Right cardiac atrium (tissue), 5 donors: Measurements from ENCODE around the gene EIF3M. TPM values are rescaled to one million over a fixed set of nuclear protein-coding genes. Genes with fewer than 3 reads are reported as not detected.

Experiments used
- ATAC-seq, 2 donors: fragments of 200-7000 bp; cut with Tn5 transposase; one replicate each; pipeline versions ENCODE4 v1.8.0 to v1.9.1; 2020; ENCODE audit warnings: moderate library complexity in 2 of 2, mild to moderate bottlenecking in 1 of 2
- DNase-seq, 3 donors: peaks; one replicate each; pipeline ENCODE4 v3.0.0-alpha.2; 2020
- H3K27ac ChIP-seq: one replicate; pipeline ENCODE4 v1.5.1; 2013; ENCODE audit warnings: mild to moderate bottlenecking, low read length, control low read depth, moderate library complexity
- H3K27me3 ChIP-seq: one replicate; pipeline ENCODE4 v1.6.1; 2013; ENCODE audit not compliant: control insufficient read depth, insufficient read depth
- H3K4me1 ChIP-seq: one replicate; pipeline ENCODE4 v1.6.1; 2013; ENCODE audit warnings: low read length; ENCODE audit not compliant: control insufficient read depth, insufficient read depth
- H3K4me3 ChIP-seq: one replicate; pipeline ENCODE4 v1.5.1; 2013; ENCODE audit warnings: low read length, control low read depth
- H3K9me3 ChIP-seq: one replicate; pipeline ENCODE4 v1.6.1; 2013; ENCODE audit warnings: low read length; ENCODE audit not compliant: control insufficient read depth
- WGBS: extraction: QIAGEN DNeasy Blood & Tissue Kit; methylation state at CpG from one replicate; pipeline ENCODE4 v1.1.7; 2013; 5-methylcytosine and 5-hydroxymethylcytosine counted together
- intact Hi-C, 4 donors: fragments of 100-400 bp; cut with DNase I; formaldehyde crosslinking; loops; one replicate each; pipeline versions ENCODE4 v1.11.0 to v1.14.0; 2022 to 2023
- long read RNA-seq, 4 donors: library from polyadenylated mRNA; unstranded; transcript quantifications; one replicate each; pipeline ENCODE4 v2.0.0, GENCODE V29; 2020 to 2021
- polyA plus RNA-seq: library from polyadenylated mRNA; stranded (reverse); fragments of 200-250 nt; gene quantifications from one replicate; pipeline ENCODE4 v1.2.3, GENCODE V29; 2013
- total RNA-seq, 4 donors: library from RNA; stranded (reverse); fragmentation: NEBNext Ultra II Directional; extraction: Animal tissue kit (Norgen Biotek cat#: 25700); gene quantifications; one replicate each; pipeline ENCODE4 v1.2.1, GENCODE V29; 2021
- donor health status: healthy with polysubstance abuse.
- donor health status: DM: no; HTN: yes; CAD: no.
- donor health status: DM: no; HTN: no; CAD: no.
- donor health status: DM: no; HTN: yes; CAD: no; lungs with severe emphysema.
- donor health status: DM: yes; HTN: yes; CAD: no.

Gene EIF3M
- total RNA-seq (100 to 1,000 TPM; 150 to 166 (median 159) TPM), polyA plus RNA-seq (219 TPM)
- long read RNA-seq, donor 1, full-length matches to known transcripts = 143 of 154 reads
- long read RNA-seq, donor 1, partial matches to known transcripts = 2 of 154 reads
- long read RNA-seq, donor 1, other reads (novel, unspliced or antisense) = 9 of 154 reads
- long read RNA-seq, donor 2, full-length matches to known transcripts = 64 of 68 reads
- long read RNA-seq, donor 2, partial matches to known transcripts = 1 of 68 reads
- long read RNA-seq, donor 2, other reads (novel, unspliced or antisense) = 3 of 68 reads
- long read RNA-seq, donor 3, full-length matches to known transcripts = 295 of 316 reads
- long read RNA-seq, donor 3, partial matches to known transcripts = 3 of 316 reads
- long read RNA-seq, donor 3, other reads (novel, unspliced or antisense) = 18 of 316 reads
- long read RNA-seq, donor 4, full-length matches to known transcripts = 65 of 70 reads
- long read RNA-seq, donor 4, partial matches to known transcripts = 3 of 70 reads
- long read RNA-seq, donor 4, other reads (novel, unspliced or antisense) = 2 of 70 reads

DNA sequence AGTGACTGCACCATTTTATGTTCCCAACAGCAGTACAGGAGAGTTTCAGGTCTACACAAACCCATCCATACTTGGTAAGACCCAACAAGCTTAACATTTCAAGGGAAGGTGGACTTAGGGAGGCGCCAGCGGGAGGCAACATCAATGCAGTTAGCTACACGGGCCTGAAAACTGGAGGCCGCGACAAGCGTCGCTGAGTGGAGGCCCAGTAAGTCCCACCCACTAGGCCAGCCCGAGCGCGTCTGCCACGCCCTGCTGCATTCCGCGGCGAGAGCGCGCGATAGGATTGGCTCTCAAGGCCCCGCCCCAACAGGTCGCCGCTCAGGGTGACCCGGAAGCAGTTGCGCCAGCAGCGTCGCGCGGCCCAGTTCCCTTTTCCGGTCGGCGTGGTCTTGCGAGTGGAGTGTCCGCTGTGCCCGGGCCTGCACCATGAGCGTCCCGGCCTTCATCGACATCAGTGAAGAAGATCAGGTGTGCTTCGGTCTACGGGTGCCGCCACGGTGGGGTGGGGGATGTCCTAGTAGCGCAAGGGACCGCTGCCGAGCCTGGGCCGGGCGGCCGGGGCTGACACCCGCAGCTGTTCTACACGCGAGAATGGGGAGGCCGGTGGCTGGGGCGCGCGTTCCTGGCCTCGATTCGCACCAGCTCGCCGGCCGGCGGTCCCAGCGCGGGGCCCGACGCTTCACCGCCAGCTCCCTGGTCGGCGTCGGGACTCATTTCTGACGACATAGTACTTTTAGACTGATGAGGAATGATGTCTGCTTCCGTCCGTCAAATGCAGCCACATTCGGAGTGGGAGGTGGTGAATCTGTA is at the start of gene EIF3M:
TSS of gene EIF3M (plus strand) at position 373 of the 813 bp plus-strand sequence. CDS start at position 430, 57 bp downstream.
- no peaks in the 10 kb centered on the region for H3K27me3 ChIP-seq
- ATAC-seq = peak; percentile 100
- WGBS = under 1% methylated on average over 70 of the region's 70 CpGs
- peak; percentile 98 to 99 (median 99) for DNase-seq
- H3K4me3 ChIP-seq = peak within 1 kb of the TSS; percentile 63
- intact Hi-C loops = loop anchor here in 2 of 4 donors (5.0 to 10.0 kb wide), 2 partner anchors 146 to 149 kb away; partner anchors contain the start of gene WT1 (in 2 of the 2)
- H3K4me1 ChIP-seq = peaks cover 2% of the 10 kb centered on the region
- H3K27ac ChIP-seq = peak within 1 kb of the TSS; percentile 28
- no peaks in the 10 kb centered on the region for H3K9me3 ChIP-seq

DNA sequence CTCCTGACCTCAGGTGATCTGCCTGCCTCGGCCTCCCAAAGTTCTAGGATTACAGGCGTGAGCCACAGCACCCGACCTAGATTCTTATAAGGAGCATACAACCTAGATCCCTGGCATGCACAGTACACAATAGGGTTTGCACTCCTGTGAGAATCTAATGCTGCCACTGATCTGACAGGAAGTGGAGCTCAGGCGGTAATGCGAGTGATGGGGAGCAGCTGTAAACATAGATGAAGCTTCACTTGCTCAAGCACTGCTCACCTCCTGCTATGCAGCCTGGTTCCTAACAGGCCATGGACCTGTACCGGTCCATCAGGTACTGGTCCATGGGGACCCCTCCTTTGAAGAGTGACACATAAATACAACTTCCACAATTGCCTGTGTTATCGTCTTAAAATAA is 44.8 kb upstream of the EIF3M start:
- WGBS = 88% methylated on average over 7 of the region's 7 CpGs

DNA sequence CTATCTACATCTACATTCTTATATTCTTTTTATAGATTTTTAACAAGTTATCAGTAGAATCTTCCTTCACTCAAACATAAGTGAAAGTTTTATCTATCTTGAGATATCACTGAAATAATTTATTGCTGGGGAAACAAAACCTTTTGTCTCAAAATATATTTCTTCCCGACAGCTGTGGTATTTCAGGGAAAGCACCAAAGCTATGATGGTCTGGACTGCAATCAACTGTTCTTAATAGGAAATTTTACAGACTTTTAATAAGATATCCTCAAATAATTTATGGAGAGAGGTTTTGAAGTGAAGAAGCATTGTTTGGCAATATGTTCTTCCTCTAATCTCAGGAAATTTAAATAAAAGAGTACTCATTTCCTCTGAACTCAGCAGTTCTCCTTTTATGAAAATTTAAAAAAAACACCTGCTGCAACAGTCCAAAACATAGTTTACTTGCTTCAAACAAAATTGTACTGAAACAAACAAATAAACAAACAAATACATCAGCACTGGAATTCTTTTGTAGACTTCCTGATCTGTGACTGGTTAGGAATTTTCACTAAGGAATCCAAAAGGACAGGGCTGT is 33.9 kb upstream of the EIF3M start:
- no peaks in the 10 kb centered on the region for H3K4me1 ChIP-seq
- no peaks in the 10 kb centered on the region for H3K27me3 ChIP-seq
- no peaks in the 10 kb centered on the region for H3K9me3 ChIP-seq
- intact Hi-C loops = no loop called here
- ATAC-seq = no peak
- no peak overlapping the region for H3K27ac ChIP-seq
- no peak for DNase-seq
- no peak overlapping the region for H3K4me3 ChIP-seq
- WGBS = 34% methylated on average over 1 of the region's 1 CpG

More for the DNA sequence above, 44.8 kb upstream of the EIF3M start:
- intact Hi-C loops = no loop called here
- Histone ChIP-seq H3K4me3 (no peak overlapping the region), H3K27me3 (no peaks in the 10 kb centered on the region), H3K27ac (no peak overlapping the region), H3K9me3 (no peaks in the 10 kb centered on the region), H3K4me1 (no peaks in the 10 kb centered on the region)
- ATAC-seq (no peak), DNase-seq (no peak)

DNA sequence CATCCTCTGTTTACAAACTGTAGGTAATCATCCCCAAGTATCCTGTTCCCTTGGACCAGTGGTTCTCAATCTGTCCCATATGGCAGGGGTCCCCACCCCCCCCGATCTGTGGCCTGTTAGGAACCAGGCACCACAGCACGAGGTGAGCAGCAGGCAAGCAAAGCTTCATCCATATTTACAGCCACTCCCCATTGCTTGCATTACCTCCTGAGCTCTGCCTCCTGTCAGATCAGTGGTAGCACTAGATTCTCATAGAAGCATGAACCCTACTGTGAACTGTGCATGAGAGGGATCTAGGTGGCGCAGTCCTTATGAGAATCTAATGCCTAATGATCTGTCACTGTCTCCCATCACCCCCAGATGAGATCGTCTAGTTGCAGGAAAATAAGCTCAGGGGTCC is 33.4 kb upstream of the EIF3M start:
- no peak overlapping the region for H3K4me3 ChIP-seq
- H3K9me3 ChIP-seq = no peaks in the 10 kb centered on the region
- no peaks in the 10 kb centered on the region for H3K27me3 ChIP-seq
- intact Hi-C loops = no loop called here
- no peaks in the 10 kb centered on the region for H3K4me1 ChIP-seq
- 88% methylated on average over 4 of the region's 4 CpGs for WGBS
- DNase-seq (no peak), ATAC-seq (no peak)
- no peak overlapping the region for H3K27ac ChIP-seq

DNA sequence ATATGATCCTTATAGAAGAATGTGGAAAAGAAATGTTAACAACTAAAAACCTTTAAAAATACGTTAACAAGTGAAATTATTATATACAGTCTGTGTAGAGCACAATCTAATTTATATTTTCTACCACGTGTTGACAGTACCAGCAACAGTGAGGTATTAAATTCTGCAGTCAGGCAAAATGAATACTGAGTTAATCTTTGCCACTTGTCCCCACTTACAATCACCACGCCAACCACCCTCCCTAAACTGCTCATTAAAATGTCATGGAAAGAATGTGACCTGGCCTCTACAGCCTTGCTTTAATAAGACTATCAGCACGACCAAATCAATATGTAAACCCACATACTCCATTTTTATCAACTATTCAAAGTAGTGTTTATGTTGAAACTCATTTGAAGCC is 28.5 kb upstream of the EIF3M start:
- Histone ChIP-seq H3K4me1 (no peaks in the 10 kb centered on the region), H3K27ac (no peak overlapping the region), H3K27me3 (no peaks in the 10 kb centered on the region), H3K9me3 (no peaks in the 10 kb centered on the region), H3K4me3 (no peak overlapping the region)
- 26% methylated on average over 4 of the region's 4 CpGs for WGBS
- no peak for ATAC-seq
- no peak for DNase-seq
- intact Hi-C loops = no loop called here

DNA sequence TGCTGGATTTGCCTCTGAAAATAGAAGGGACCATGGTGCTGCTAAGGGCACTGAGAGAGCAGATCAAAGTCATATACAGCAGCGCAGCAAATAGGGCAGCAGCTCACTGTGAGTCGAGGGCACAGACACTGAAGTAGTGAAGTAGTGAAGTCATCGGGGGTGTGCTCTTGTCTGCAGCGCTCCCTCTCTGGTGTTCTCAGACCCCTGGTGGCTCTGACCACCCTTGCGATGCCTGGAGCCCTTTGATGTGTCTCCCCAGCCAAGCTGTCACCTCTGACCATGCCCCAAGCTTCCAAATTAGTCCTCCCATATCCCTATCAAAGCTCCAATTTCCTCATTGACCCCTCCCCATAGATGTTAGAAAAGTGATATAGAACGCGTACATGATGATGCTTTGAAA is 27.7 kb upstream of the EIF3M start:
- intact Hi-C loops = no loop called here
- no peaks in the 10 kb centered on the region for H3K4me1 ChIP-seq
- 87% methylated on average over 7 of the region's 7 CpGs for WGBS

DNA sequence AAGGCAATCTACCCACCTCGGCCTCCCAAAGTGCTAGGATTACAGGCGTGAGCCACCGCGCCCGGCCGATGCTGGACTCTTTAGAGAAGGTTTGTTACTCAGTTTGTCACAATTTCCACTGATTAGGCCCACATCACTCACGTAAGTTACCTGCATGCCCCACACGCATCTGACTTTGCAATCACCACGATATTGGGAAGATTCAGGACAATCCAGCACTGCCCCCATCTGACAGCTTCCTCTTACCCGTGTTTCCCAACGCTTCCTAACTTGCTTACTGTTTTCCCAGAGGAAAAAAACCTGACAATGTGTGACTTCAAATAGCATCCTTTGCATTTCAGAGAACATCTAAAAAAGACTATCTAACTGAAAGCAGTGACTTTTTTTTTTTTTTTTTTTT is 21.8 kb upstream of the EIF3M start:
- Histone ChIP-seq H3K9me3 (no peaks in the 10 kb centered on the region), H3K27me3 (no peaks in the 10 kb centered on the region), H3K4me3 (no peak overlapping the region), H3K27ac (no peak overlapping the region), H3K4me1 (no peaks in the 10 kb centered on the region)
- ATAC-seq (no peak), DNase-seq (no peak)
- WGBS = 85% methylated on average over 11 of the region's 11 CpGs
- intact Hi-C loops = no loop called here

More for the DNA sequence above, 27.7 kb upstream of the EIF3M start:
- ATAC-seq = no peak
- Histone ChIP-seq H3K4me3 (no peak overlapping the region), H3K9me3 (no peaks in the 10 kb centered on the region), H3K27ac (no peak overlapping the region), H3K27me3 (no peaks in the 10 kb centered on the region)
- DNase-seq = no peak

DNA sequence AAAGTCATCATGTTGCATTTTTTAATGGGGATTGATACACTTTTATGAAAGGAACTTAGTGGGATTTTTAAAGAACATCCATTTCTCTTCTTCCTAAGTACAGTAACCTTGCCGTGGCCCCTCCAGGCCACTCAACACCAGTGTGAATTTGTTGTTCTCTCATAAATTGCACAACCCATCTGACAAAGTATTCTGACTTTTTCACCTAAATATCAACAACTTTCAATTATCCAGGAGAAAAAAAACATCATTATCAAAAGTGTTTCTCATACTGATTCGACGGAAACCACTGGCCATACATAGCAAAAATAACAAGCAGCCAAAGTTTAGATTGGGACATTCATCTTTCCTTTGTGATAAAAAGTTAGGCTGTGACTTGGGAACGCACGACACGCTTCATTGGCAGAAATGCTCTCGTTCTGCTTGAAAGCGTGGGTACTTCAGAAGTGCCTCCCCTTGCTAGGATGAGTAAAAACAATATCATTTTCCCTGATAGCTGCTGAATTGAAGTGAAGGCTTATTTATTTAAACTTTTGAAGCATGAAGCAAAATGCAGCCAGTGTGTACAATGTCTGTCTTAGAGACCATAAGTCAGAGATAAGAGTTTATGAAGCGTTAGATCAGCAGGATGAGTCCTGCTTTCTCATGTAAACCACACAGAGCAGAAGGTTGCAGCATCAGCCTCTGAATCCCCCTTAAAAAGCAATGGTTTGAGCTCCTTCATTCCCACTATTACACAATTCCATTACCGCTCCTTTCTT is 20.6 kb upstream of the EIF3M start:
- 48% methylated on average over 10 of the region's 10 CpGs for WGBS
- intact Hi-C loops = no loop called here
- Histone ChIP-seq H3K9me3 (no peaks in the 10 kb centered on the region), H3K4me1 (no peaks in the 10 kb centered on the region), H3K4me3 (no peak overlapping the region), H3K27ac (no peak overlapping the region), H3K27me3 (no peaks in the 10 kb centered on the region)
- ATAC-seq = no peak
- DNase-seq = no peak

DNA sequence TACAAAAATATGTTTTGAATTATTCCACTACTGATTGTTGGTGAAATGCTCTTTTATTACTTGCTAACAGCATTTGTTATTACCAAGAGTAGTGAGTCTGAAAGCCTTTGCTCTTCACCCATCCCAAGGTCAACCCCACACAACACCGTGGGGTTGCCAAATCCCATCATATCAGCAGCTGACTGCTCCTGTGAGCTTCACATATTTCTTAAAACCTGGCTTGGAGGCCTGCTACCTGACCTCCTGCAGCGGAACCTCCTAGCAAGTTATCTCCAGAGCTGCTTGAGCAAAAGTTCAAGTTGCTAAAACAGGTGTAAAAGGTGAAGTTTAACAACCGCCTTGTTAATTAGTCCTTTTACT is 20.1 kb upstream of the EIF3M start:
- Histone ChIP-seq H3K27me3 (no peaks in the 10 kb centered on the region), H3K4me3 (no peak overlapping the region), H3K9me3 (no peaks in the 10 kb centered on the region), H3K4me1 (no peaks in the 10 kb centered on the region), H3K27ac (no peak overlapping the region)
- ATAC-seq = no peak
- DNase-seq = no peak
- intact Hi-C loops = no loop called here
- 73% methylated on average over 3 of the region's 3 CpGs for WGBS

DNA sequence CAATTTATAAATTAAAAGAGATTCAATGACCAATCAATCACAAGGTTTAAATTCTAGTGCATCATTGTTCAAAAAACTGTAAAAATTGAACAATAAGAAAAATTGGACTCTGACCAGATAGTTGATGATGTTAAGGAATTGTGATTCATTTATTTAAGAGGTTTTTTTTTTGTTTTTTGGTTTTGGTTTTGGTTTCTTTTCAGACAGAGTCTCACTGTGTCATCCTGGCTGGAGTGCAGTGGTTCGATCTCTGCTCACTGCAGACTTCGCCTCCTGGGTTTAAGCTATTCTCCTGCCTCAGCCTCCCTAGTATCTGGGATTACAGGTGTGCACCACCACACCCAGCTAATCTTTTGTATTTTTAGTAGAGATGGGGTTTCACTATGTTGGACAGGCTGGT is 17.1 kb upstream of the EIF3M start:
- DNase-seq (no peak), ATAC-seq (no peak)
- 77% methylated on average over 2 of the region's 2 CpGs for WGBS
- no peak overlapping the region for H3K4me3 ChIP-seq
- no peaks in the 10 kb centered on the region for H3K27me3 ChIP-seq
- H3K27ac ChIP-seq = no peak overlapping the region
- intact Hi-C loops = no loop called here
- H3K4me1 ChIP-seq = no peaks in the 10 kb centered on the region
- no peaks in the 10 kb centered on the region for H3K9me3 ChIP-seq
